Endodermal cell (in vitro differentiated cells): ENCODE results near the gene SNTA1. TPM values are rescaled to one million over a fixed set of nuclear protein-coding genes. Genes with fewer than 3 reads are reported as not detected.

ENCODE experiments used
- DNase-seq: peaks from one replicate; pipeline ENCODE4 v3.0.0-alpha.2; 2017
- H3K27ac ChIP-seq: 2 replicates; pipeline ENCODE4 v1.5.1; 2013; ENCODE audit warnings: mild to moderate bottlenecking, low read depth, low read length, moderate library complexity
- H3K27me3 ChIP-seq: 2 replicates; pipeline ENCODE4 v1.6.1; 2013; ENCODE audit warnings: mild to moderate bottlenecking, low read length, moderate library complexity; ENCODE audit not compliant: insufficient read depth, control insufficient read depth, poor library complexity, severe bottlenecking
- H3K36me3 ChIP-seq: 2 replicates; pipeline ENCODE4 v1.7.0; 2013; ENCODE audit warnings: mild to moderate bottlenecking, low read length, moderate library complexity; ENCODE audit not compliant: control insufficient read depth, insufficient read depth
- H3K4me1 ChIP-seq: one replicate; pipeline ENCODE4 v1.7.0; 2013; ENCODE audit warnings: low read length; ENCODE audit not compliant: control insufficient read depth, insufficient read depth
- H3K4me3 ChIP-seq: 2 replicates; pipeline ENCODE4 v1.5.1; 2013; ENCODE audit warnings: mild to moderate bottlenecking, low read length, moderate library complexity
- H3K9ac ChIP-seq: 2 replicates; pipeline ENCODE4 v1.6.1; 2013; ENCODE audit warnings: mild to moderate bottlenecking, low read length, moderate library complexity; ENCODE audit not compliant: poor library complexity, severe bottlenecking; ENCODE audit errors: extremely low read depth
- H3K9me3 ChIP-seq: 2 replicates; pipeline ENCODE4 v1.6.1; 2013; ENCODE audit warnings: mild to moderate bottlenecking, low read length, moderate library complexity; ENCODE audit not compliant: control insufficient read depth
- H3K27ac Mint-ChIP-seq: 2 replicates; pipeline ENCODE4 v1.8.0; 2020; ENCODE audit warnings: mixed read lengths
- H3K27me3 Mint-ChIP-seq: 2 replicates; pipeline ENCODE4 v1.8.0; 2021; ENCODE audit warnings: mild to moderate bottlenecking, mixed read lengths; ENCODE audit not compliant: insufficient read depth
- H3K36me3 Mint-ChIP-seq: 2 replicates; pipeline ENCODE4 v1.8.0; 2020; ENCODE audit warnings: low read depth, mixed read lengths
- H3K4me1 Mint-ChIP-seq: 2 replicates; pipeline ENCODE4 v1.8.0; 2020; ENCODE audit warnings: mixed read lengths
- H3K4me3 Mint-ChIP-seq: 2 replicates; pipeline ENCODE4 v1.8.0; 2020; ENCODE audit warnings: mild to moderate bottlenecking, moderate library complexity, mixed read lengths
- H3K9me3 Mint-ChIP-seq: 2 replicates; pipeline ENCODE4 v1.8.0; 2020; ENCODE audit warnings: mild to moderate bottlenecking, mixed read lengths
- CTCF ChIP-seq: fragments of 200-600 bp; sonication (generic); conservative IDR thresholded peaks from 2 replicates; pipeline ENCODE4 v1.5.0; 2021; ENCODE audit warnings: antibody characterized with exemption, mild to moderate bottlenecking
- WGBS, 2 experiments: methylation state at CpG; one replicate each; pipeline versions ENCODE4 v1.1.5 to v1.1.7; 2013; ENCODE audit warnings: missing lambda C conversion rate in 2 of 2, mixed read lengths in 1 of 2; ENCODE audit not compliant: insufficient coverage in 1 of 2, insufficient read length in 1 of 2; 5-methylcytosine and 5-hydroxymethylcytosine counted together
- long read RNA-seq, 4 experiments: library from polyadenylated mRNA in 2 of 4; library from RNA in 1 of 4; library from capped mRNA in 1 of 4; stranded (forward) in 3 of 4; unstranded in 1 of 4; transcript quantifications; one replicate each; pipeline ENCODE4 v2.0.0, GENCODE V29; 2020 to 2021; ENCODE audit warnings: inconsistent platforms in 1 of 4
- polyA plus RNA-seq, 2 experiments: library from polyadenylated mRNA; stranded (reverse); fragments of 50-300 nt; gene quantifications; one replicate each; pipeline ENCODE4 v1.2.3, GENCODE V29; 2013
- total RNA-seq, 2 donors: library from RNA; stranded (reverse); fragmentation: NEBNext Ultra II Directional in 1 of 2; extraction: Animal tissue kit (Norgen Biotek cat#: 25700) in 1 of 2; gene quantifications; 2 replicates in 1 of 2; 3 replicates in 1 of 2; pipeline ENCODE4 v1.2.1, GENCODE V29; 2021

The SNTA1 gene
- 1 to 10 TPM; 4.6 to 8.2 TPM for total RNA-seq
- polyA plus RNA-seq (2013, experiment 1 of 2), result 5.6 TPM
- polyA plus RNA-seq (2013, experiment 2 of 2), result 4.7 TPM
- long read RNA-seq, experiment 1, partial matches to known transcripts, result 1 of 7 reads
- long read RNA-seq, experiment 1, other reads (novel, unspliced or antisense), result 2 of 7 reads
- long read RNA-seq, experiment 2, transcript SNTA1-201 (8 exons, 2,342 nt), result major isoform, 13 of 13 reads
- long read RNA-seq, experiment 2, partial matches to known transcripts, result 0 of 13 reads
- long read RNA-seq, experiment 2, other reads (novel, unspliced or antisense), result 0 of 13 reads
- long read RNA-seq, experiment 3, partial matches to known transcripts, result 2 of 2 reads
- long read RNA-seq, experiment 3, other reads (novel, unspliced or antisense), result 0 of 2 reads
- long read RNA-seq, experiment 4, partial matches to known transcripts, result 4 of 5 reads
- long read RNA-seq, experiment 4, other reads (novel, unspliced or antisense), result 1 of 5 reads

- Mint-ChIP-seq H3K4me1 (peaks cover 22% of the 10 kb centered on the region), H3K27ac (peak within 1 kb of the TSS; percentile 90), H3K27me3 (peaks cover 31% of the 10 kb centered on the region), H3K36me3 (no peaks in the 10 kb centered on the region), H3K9me3 (peaks cover 9% of the 10 kb centered on the region), H3K4me3 (peak within 1 kb of the TSS; percentile 68)
- Histone ChIP-seq H3K36me3 (no peaks in the 10 kb centered on the region), H3K27ac (no peak within 1 kb of the TSS), H3K9me3 (no peaks in the 10 kb centered on the region), H3K4me1 (no peaks in the 10 kb centered on the region), H3K27me3 (peaks cover 18% of the 10 kb centered on the region), H3K9ac (peak within 1 kb of the TSS; percentile 20), H3K4me3 (peak within 1 kb of the TSS; percentile 79)
- peak; percentile 99 for DNase-seq
- no peak for TF ChIP-seq CTCF
- WGBS, 2 experiments, result 0% methylated on average over 28 to 75 of the region's 75 CpGs
Measured at GRCh38 chr20:33443512-33444239, at the start of gene SNTA1. SNTA1 (minus strand) TSS chr20:33443763; CDS start chr20:33443620, 143 bp downstream.

GRCh38 chr20:33490934-33491656 lies 47.5 kb upstream of the SNTA1 start:
- no peak for TF ChIP-seq CTCF
- H3K27ac Mint-ChIP-seq, result peak overlapping the region; percentile 59

More at GRCh38 chr20:33490934-33491656, 47.5 kb upstream of the SNTA1 start:
- peak overlapping the region; percentile 51 for H3K9ac ChIP-seq
- DNase-seq, result no peak
- H3K4me1 ChIP-seq, result no peaks in the 10 kb centered on the region
- H3K9me3 ChIP-seq, result no peaks in the 10 kb centered on the region
- H3K36me3 ChIP-seq, result no peaks in the 10 kb centered on the region
- Mint-ChIP-seq H3K36me3 (peaks cover 17% of the 10 kb centered on the region), H3K4me3 (peak overlapping the region; percentile 85), H3K9me3 (no peaks in the 10 kb centered on the region), H3K4me1 (peaks cover 7% of the 10 kb centered on the region), H3K27me3 (no peaks in the 10 kb centered on the region)
- WGBS, 2 experiments, result 85 to 88% methylated on average over 5 to 8 of the region's 8 CpGs
- H3K27ac ChIP-seq, result no peak overlapping the region
- H3K27me3 ChIP-seq, result no peaks in the 10 kb centered on the region
- H3K4me3 ChIP-seq, result peak overlapping the region; percentile 92
